ENCODE results near the gene RNPC3. TPM values are rescaled to one million over a fixed set of nuclear protein-coding genes. Genes with fewer than 3 reads are reported as not detected.
"Not testable (repeated sequence)": the region's sequence is repeated elsewhere in the genome, so short reads cannot be mapped to it uniquely, and the experiment has no call there.

RNPC3 gene
- total and polyA plus RNA-seq, 2 of the 8 experiments (the other 6 are each of a cell fraction or from before 2014, with no cell fraction given), result 10.9 to 12.8 TPM

DNA sequence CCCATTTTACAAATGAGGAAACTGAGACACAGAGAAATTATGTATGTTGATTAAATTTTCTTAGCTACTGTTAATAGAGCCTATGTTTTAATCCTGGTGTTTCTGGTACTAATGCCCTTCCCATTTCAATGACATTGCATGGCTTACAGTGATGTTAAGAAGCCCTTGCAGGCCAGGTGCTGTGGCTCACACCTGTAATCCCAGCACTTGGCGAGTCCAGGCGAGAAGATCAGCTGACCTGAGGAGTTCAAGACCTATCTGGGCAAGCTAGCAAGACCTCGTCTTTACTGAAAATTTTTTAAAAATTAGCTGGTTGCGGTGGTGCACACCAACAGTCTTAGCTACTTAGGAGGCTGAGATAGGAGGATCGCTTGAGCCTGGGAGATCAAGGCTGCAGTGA lies 51.3 kb downstream of the RNPC3 start:
- H3K23ac ChIP-seq (ENCODE audit: insufficient read length), result not testable (repeated sequence)

More for the DNA sequence above, 51.3 kb downstream of the RNPC3 start:
- H4K91ac ChIP-seq (replicated peaks; ENCODE audit: insufficient read length, low read length); H3K9me3 ChIP-seq (ENCODE audit: insufficient read depth in 2 of 2, low read depth in 1 of 2, low read length in 1 of 2); H2AFZ ChIP-seq (ENCODE audit: low read length); H3K36me3 ChIP-seq (ENCODE audit: control insufficient read depth in 2 of 4, insufficient read depth in 4 of 4, low read length in 3 of 4); H4K5ac ChIP-seq (ENCODE audit: insufficient read length, low read depth, low read length); H2BK120ac ChIP-seq (replicated peaks; ENCODE audit: low read depth, low read length); H3K4me2 ChIP-seq (ENCODE audit: insufficient read depth in 1 of 2, low read depth in 2 of 2, low read length in 2 of 2); POLR2A ChIA-PET (ENCODE audit: partially characterized antibody); H3K27ac ChIP-seq (ENCODE audit: low read depth, low read length); H2BK15ac ChIP-seq (ENCODE audit: low read length); H2BK5ac ChIP-seq (ENCODE audit: low read depth, low read length); H2BK12ac ChIP-seq (ENCODE audit: low read depth, low read length); DNase-seq (ENCODE audit: low read depth in 1 of 2, low spot score in 2 of 2); H3K18ac ChIP-seq (ENCODE audit: extremely low read depth, low read length); H3K14ac ChIP-seq (ENCODE audit: insufficient read length); H3K4me3 ChIP-seq (ENCODE audit: extremely low read depth in 1 of 4, insufficient read depth in 2 of 4, low read depth in 3 of 4, low read length in 4 of 4); H3K23me2 ChIP-seq (ENCODE audit: low read depth, low read length); H3K4ac ChIP-seq (replicated peaks; ENCODE audit: insufficient read length, low read depth, low read length); H4K20me1 ChIP-seq (replicated peaks in 1 of 2; ENCODE audit: control insufficient read depth in 1 of 2, insufficient read depth in 2 of 2, low read length in 2 of 2); H2BK20ac ChIP-seq (ENCODE audit: low read length); H3K9ac ChIP-seq (replicated peaks in 1 of 4; ENCODE audit: extremely low read depth in 1 of 4, low read depth in 3 of 4, low read length in 3 of 4); H3K56ac ChIP-seq (replicated peaks; ENCODE audit: insufficient read length, low read depth, low read length); H3K27me3 ChIP-seq (replicated peaks in 1 of 4; ENCODE audit: control insufficient read depth in 3 of 4, extremely low read depth in 1 of 4, insufficient read depth in 3 of 4, low read length in 3 of 4); H2AK5ac ChIP-seq (ENCODE audit: low read depth, low read length); H3K4me1 ChIP-seq (replicated peaks in 1 of 4; ENCODE audit: control insufficient read depth in 3 of 4, insufficient read depth in 4 of 4, low read length in 3 of 4); H4K8ac ChIP-seq (ENCODE audit: extremely low read depth, insufficient read depth, low read length); H3K79me2 ChIP-seq (ENCODE audit: control insufficient read depth in 1 of 2, insufficient read depth in 2 of 2, low read length in 2 of 2); FAIRE-seq; H3K79me1 ChIP-seq (ENCODE audit: low read depth, low read length); CTCF ChIA-PET (ENCODE audit: partially characterized antibody): not testable (repeated sequence)
- WGBS, 2 experiments (ENCODE audit: extremely low coverage in 1 of 2, insufficient coverage in 1 of 2, insufficient read length in 1 of 2, insufficient replicate concordance in 2 of 2, low coverage in 1 of 2, low lambda C conversion rate in 2 of 2, missing lambda C conversion rate in 1 of 2), result 91% methylated on average over 3 of the region's 5 CpGs; no CpG with 5 or more reads in 1 of the 2 experiments

All from H1 (cell line).